Liver (tissue), 9 donors: Measurements from ENCODE around the gene WFIKKN1. TPM values are rescaled to one million over a fixed set of nuclear protein-coding genes. Genes with fewer than 3 reads are reported as not detected.

Experiments used
- DNase-seq: peaks from one replicate; pipeline ENCODE4 v3.0.0-alpha.2; 2017; ENCODE audit warnings: low spot score
- H3K27ac ChIP-seq, 2 donors: one replicate each; pipeline ENCODE4 v1.7.0; 2013; ENCODE audit warnings: inconsistent platforms in 2 of 2, low read length in 2 of 2, control low read depth in 1 of 2, low read depth in 1 of 2, mild to moderate bottlenecking in 1 of 2
- H3K27me3 ChIP-seq, 4 donors: one replicate each; pipeline versions ENCODE4 v1.6.1 to v1.7.0; 2013; ENCODE audit warnings: low read length in 3 of 4, inconsistent platforms in 1 of 4, mild to moderate bottlenecking in 1 of 4, moderate library complexity in 1 of 4; ENCODE audit not compliant: control insufficient read depth in 4 of 4, insufficient read depth in 4 of 4
- H3K36me3 ChIP-seq, 4 donors: one replicate each; pipeline versions ENCODE4 v1.6.1 to v1.7.0; 2013; ENCODE audit warnings: low read length in 3 of 4, mild to moderate bottlenecking in 3 of 4, low read depth in 1 of 4, moderate library complexity in 1 of 4; ENCODE audit not compliant: control insufficient read depth in 4 of 4, insufficient read depth in 3 of 4
- H3K4me1 ChIP-seq, 4 donors: one replicate each; pipeline versions ENCODE4 v1.6.1 to v1.7.0; 2013; ENCODE audit warnings: low read length in 3 of 4, mild to moderate bottlenecking in 3 of 4, moderate library complexity in 1 of 4; ENCODE audit not compliant: control insufficient read depth in 4 of 4, insufficient read depth in 4 of 4
- H3K4me3 ChIP-seq, 3 donors: one replicate each; pipeline versions ENCODE4 v1.6.1 to v1.7.0; 2013; ENCODE audit warnings: low read length in 3 of 3, control low read depth in 1 of 3, low read depth in 1 of 3, mild to moderate bottlenecking in 1 of 3
- H3K9ac ChIP-seq, 2 donors: one replicate each; pipeline ENCODE4 v1.7.0; 2013; ENCODE audit warnings: low read length in 2 of 2, mild to moderate bottlenecking in 2 of 2, moderate library complexity in 2 of 2, control low read depth in 1 of 2, low read depth in 1 of 2
- H3K9me3 ChIP-seq, 4 donors: one replicate each; pipeline versions ENCODE4 v1.6.1 to v1.7.0; 2013; ENCODE audit warnings: low read length in 3 of 4; ENCODE audit not compliant: control insufficient read depth in 4 of 4
- FOXA1 ChIP-seq: IDR thresholded peaks from 2 replicates; pipeline ENCODE4 v1.6.1; 2016; ENCODE audit warnings: antibody characterized with exemption
- JUND ChIP-seq, 2 donors: IDR thresholded peaks; 2 replicates each; pipeline ENCODE4 v1.6.1; 2016; ENCODE audit warnings: antibody characterized with exemption in 2 of 2
- NR2F2 ChIP-seq: IDR thresholded peaks from 2 replicates; pipeline ENCODE4 v1.6.1; 2016; ENCODE audit warnings: antibody characterized with exemption
- RAD21 ChIP-seq, 2 donors: IDR thresholded peaks; 2 replicates each; pipeline ENCODE4 v1.6.1; 2016; ENCODE audit warnings: antibody characterized with exemption in 2 of 2, mild to moderate bottlenecking in 2 of 2
- RXRA ChIP-seq, 2 donors: IDR thresholded peaks; 2 replicates each; pipeline ENCODE4 v1.6.1; 2017 to 2018; ENCODE audit warnings: antibody characterized with exemption in 2 of 2, mild to moderate bottlenecking in 1 of 2
- TAF1 ChIP-seq: conservative IDR thresholded peaks from 2 replicates; pipeline ENCODE4 v1.6.1; 2016; ENCODE audit warnings: antibody characterized with exemption, mild to moderate bottlenecking
- YY1 ChIP-seq: IDR thresholded peaks from 2 replicates; pipeline ENCODE4 v1.6.1; 2016; ENCODE audit warnings: antibody characterized with exemption, mild to moderate bottlenecking
- WGBS: extraction: QIAGEN DNeasy Blood & Tissue Kit; methylation state at CpG from one replicate; pipeline ENCODE4 v1.1.7; 2013; 5-methylcytosine and 5-hydroxymethylcytosine counted together
- polyA plus RNA-seq, 2 donors: library from polyadenylated mRNA; stranded (reverse) in 1 of 2; unstranded in 1 of 2; fragments of 200-250 nt in 1 of 2; fragments of >200 nt in 1 of 2; fragmentation: Nextera tagmentation in 1 of 2; extraction: Ambion mirVana in 1 of 2; gene quantifications; one replicate each; pipeline versions ENCODE4 v1.2.1 to v1.2.3, GENCODE V29; 2013 to 2015
- total RNA-seq, 2 donors: library from RNA; depleted of rRNA; stranded (reverse); fragments of >200 nt; gene quantifications; one replicate each; pipeline ENCODE4 v1.2.3, GENCODE V29; 2014
- TF ChIP-seq, protein P1 (sequence below): IDR thresholded peaks from 2 replicates; pipeline ENCODE4 v1.6.1; 2016; ENCODE audit warnings: antibody characterized with exemption
- TF ChIP-seq, protein P2 (sequence below): IDR thresholded peaks from 2 replicates; pipeline ENCODE4 v1.6.1; 2016; ENCODE audit warnings: antibody characterized with exemption
- TF ChIP-seq, protein P3 (sequence below): fragments of 150-350 bp; IDR thresholded peaks from 2 replicates; pipeline ENCODE4 v1.5.1; 2017; ENCODE audit warnings: improper control_type of control experiment, low read depth, low read length; ENCODE audit not compliant: missing input control
- donor health status: healthy.
- donor health status: healthy.
- donor health status: healthy.
- donor health status: healthy.
- donor health status: healthy.

Gene WFIKKN1
- total and polyA plus RNA-seq, 4 donors, result 0.19 to 1.2 (median 0.46) TPM

DNA sequence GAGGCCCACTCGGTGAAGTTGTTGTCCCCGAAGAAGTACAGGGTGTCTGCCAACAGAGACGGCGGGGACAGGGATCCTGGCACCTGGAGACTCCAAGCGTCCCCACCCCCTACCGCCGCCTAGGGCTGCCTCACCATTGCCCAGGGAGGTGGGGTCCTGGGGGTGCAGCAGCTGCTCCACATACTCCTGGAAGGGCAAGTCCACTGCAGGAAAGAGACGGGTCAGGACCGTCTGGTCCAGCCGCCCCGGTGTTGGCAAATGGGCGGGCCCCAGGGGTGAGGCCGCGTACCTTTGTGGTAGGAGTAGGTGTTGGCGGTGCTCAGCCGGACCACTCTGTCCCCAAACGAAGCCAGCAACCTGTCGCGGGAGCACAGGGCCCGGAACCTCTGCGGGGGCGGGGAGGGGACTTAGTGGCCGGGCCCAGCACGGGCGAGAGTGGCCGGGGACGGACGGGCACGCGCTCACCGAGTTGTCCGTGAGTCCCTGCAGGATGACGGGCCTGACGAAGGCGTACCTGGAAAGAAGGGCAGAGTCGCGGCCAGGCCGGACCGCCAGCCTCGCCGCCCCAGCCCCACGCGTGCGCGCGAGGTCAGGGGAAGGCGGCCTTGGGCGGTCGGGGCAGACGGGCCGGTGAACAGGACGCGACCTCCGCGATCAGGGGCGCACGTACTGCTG, 52.7 kb downstream of the WFIKKN1 start:
- Histone ChIP-seq H3K4me3 (peak overlapping the region; percentile 57 to 85 (median 61)), H3K27ac (peak overlapping the region in 1 of 2 donors; percentile 60), H3K9me3 (no peaks in the 10 kb centered on the region), H3K9ac (no peak overlapping the region), H3K27me3 (no peaks in the 10 kb centered on the region), H3K36me3 (peaks cover 8 to 21% (median 12%) of the 10 kb centered on the region in 4 donors), H3K4me1 (peaks cover 25 to 58% (median 46%) of the 10 kb centered on the region in 4 donors)
- DNase-seq, result no peak
- TF ChIP-seq, protein P1, sequence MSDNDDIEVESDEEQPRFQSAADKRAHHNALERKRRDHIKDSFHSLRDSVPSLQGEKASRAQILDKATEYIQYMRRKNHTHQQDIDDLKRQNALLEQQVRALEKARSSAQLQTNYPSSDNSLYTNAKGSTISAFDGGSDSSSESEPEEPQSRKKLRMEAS, result no peak
- TF ChIP-seq, protein P2, sequence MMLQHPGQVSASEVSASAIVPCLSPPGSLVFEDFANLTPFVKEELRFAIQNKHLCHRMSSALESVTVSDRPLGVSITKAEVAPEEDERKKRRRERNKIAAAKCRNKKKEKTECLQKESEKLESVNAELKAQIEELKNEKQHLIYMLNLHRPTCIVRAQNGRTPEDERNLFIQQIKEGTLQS, result no peak
- no peak for TF ChIP-seq RAD21 (IDR thresholded peaks at IDR 0.05)
- no peak for TF ChIP-seq NR2F2
- no peak for TF ChIP-seq JUND (IDR thresholded peaks at IDR 0.05)
- TF ChIP-seq, protein P3, sequence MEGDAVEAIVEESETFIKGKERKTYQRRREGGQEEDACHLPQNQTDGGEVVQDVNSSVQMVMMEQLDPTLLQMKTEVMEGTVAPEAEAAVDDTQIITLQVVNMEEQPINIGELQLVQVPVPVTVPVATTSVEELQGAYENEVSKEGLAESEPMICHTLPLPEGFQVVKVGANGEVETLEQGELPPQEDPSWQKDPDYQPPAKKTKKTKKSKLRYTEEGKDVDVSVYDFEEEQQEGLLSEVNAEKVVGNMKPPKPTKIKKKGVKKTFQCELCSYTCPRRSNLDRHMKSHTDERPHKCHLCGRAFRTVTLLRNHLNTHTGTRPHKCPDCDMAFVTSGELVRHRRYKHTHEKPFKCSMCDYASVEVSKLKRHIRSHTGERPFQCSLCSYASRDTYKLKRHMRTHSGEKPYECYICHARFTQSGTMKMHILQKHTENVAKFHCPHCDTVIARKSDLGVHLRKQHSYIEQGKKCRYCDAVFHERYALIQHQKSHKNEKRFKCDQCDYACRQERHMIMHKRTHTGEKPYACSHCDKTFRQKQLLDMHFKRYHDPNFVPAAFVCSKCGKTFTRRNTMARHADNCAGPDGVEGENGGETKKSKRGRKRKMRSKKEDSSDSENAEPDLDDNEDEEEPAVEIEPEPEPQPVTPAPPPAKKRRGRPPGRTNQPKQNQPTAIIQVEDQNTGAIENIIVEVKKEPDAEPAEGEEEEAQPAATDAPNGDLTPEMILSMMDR, result no peak
- no peak for TF ChIP-seq TAF1
- TF ChIP-seq YY1, result no peak
- no peak for TF ChIP-seq RXRA (IDR thresholded peaks at IDR 0.05)
- TF ChIP-seq FOXA1, result no peak
- WGBS, result 10% methylated on average over 57 of the region's 57 CpGs

Other genes starting within 250 kb of the WFIKKN1 start
- 10 to 100 TPM; 34.4 to 41.7 TPM for gene PGAP6, start 249.0 kb upstream of the WFIKKN1 start, total RNA-seq
- 10 to 100 TPM; 18.9 to 50.5 TPM for gene PGAP6, start 249.0 kb upstream of the WFIKKN1 start, polyA plus RNA-seq
- gene NME4, start 233.8 kb upstream of the WFIKKN1 start, total RNA-seq, result 10 to 100 TPM; 39.2 to 91.4 TPM
- 100 to 1,000 TPM in 1 of 2 donors, 10 to 100 TPM in 1; 76.4 to 118 TPM for gene NME4, start 233.8 kb upstream of the WFIKKN1 start, polyA plus RNA-seq
- 100 to 1,000 TPM in 1 of 2 donors, 10 to 100 TPM in 1; 42.2 to 119 TPM for gene DECR2, start 229.1 kb upstream of the WFIKKN1 start, total RNA-seq
- 100 to 1,000 TPM; 133 to 210 TPM for gene DECR2, start 229.1 kb upstream of the WFIKKN1 start, polyA plus RNA-seq
- 10 to 100 TPM in 1 of 2 donors, 1 to 10 TPM in 1; 8.8 to 29.4 TPM for gene RAB11FIP3, start 205.3 kb upstream of the WFIKKN1 start, total RNA-seq
- 10 to 100 TPM in 1 of 2 donors, 1 to 10 TPM in 1; 3.5 to 22.6 TPM for gene RAB11FIP3, start 205.3 kb upstream of the WFIKKN1 start, polyA plus RNA-seq
- 10 to 100 TPM; 26.2 to 37.2 TPM for gene CAPN15, start 103.3 kb upstream of the WFIKKN1 start, total RNA-seq
- 10 to 100 TPM in 1 of 2 donors, 1 to 10 TPM in 1; 5.9 to 17.0 TPM for gene CAPN15, start 103.3 kb upstream of the WFIKKN1 start, polyA plus RNA-seq
- not detected for gene PRR35, start 70.6 kb upstream of the WFIKKN1 start, total RNA-seq
- not detected for gene PRR35, start 70.6 kb upstream of the WFIKKN1 start, polyA plus RNA-seq
- gene NHLRC4, start 64.0 kb upstream of the WFIKKN1 start, total RNA-seq, result 1 to 10 TPM in 1 of 2 donors, under 1 TPM in 1; 0.25 to 7.0 TPM
- under 1 TPM in 1 of 2 donors, not detected in 1; 0.17 TPM for gene NHLRC4, start 64.0 kb upstream of the WFIKKN1 start, polyA plus RNA-seq
- gene PIGQ, start 61.0 kb upstream of the WFIKKN1 start, total RNA-seq, result 100 to 1,000 TPM in 1 of 2 donors, 10 to 100 TPM in 1; 16.8 to 144 TPM
- 10 to 100 TPM; 18.9 to 22.4 TPM for gene PIGQ, start 61.0 kb upstream of the WFIKKN1 start, polyA plus RNA-seq
- 10 to 100 TPM in 1 of 2 donors, 1 to 10 TPM in 1; 7.7 to 11.0 TPM for gene RAB40C, start 40.9 kb upstream of the WFIKKN1 start, total RNA-seq
- gene RAB40C, start 40.9 kb upstream of the WFIKKN1 start, polyA plus RNA-seq, result 10 to 100 TPM in 1 of 2 donors, 1 to 10 TPM in 1; 6.1 to 10.7 TPM
- gene METTL26, start 5.3 kb downstream of the WFIKKN1 start, total RNA-seq, result 10 to 100 TPM; 26.3 to 28.1 TPM
- gene METTL26, start 5.3 kb downstream of the WFIKKN1 start, polyA plus RNA-seq, result 10 to 100 TPM; 54.6 to 69.1 TPM
- 10 to 100 TPM; 16.3 to 45.5 TPM for gene MCRIP2, start 10.8 kb downstream of the WFIKKN1 start, total RNA-seq
- gene MCRIP2, start 10.8 kb downstream of the WFIKKN1 start, polyA plus RNA-seq, result 10 to 100 TPM; 77.4 to 97.3 TPM
- gene WDR90, start 18.4 kb downstream of the WFIKKN1 start, total RNA-seq, result 10 to 100 TPM in 1 of 2 donors, 1 to 10 TPM in 1; 10.0 to 13.4 TPM
- gene WDR90, start 18.4 kb downstream of the WFIKKN1 start, polyA plus RNA-seq, result 1 to 10 TPM; 4.7 to 5.9 TPM
- 10 to 100 TPM; 20.8 to 31.0 TPM for gene RHOT2, start 37.1 kb downstream of the WFIKKN1 start, total RNA-seq
- gene RHOT2, start 37.1 kb downstream of the WFIKKN1 start, polyA plus RNA-seq, result 10 to 100 TPM; 37.5 to 37.9 TPM
- gene RHBDL1, start 44.7 kb downstream of the WFIKKN1 start, total RNA-seq, result under 1 TPM; 0.67 to 0.84 TPM
- gene RHBDL1, start 44.7 kb downstream of the WFIKKN1 start, polyA plus RNA-seq, result under 1 TPM; 0.35 to 0.74 TPM
- 10 to 100 TPM; 32.4 to 38.2 TPM for gene STUB1, start 49.4 kb downstream of the WFIKKN1 start, total RNA-seq
- 10 to 100 TPM; 62.2 to 74.4 TPM for gene STUB1, start 49.4 kb downstream of the WFIKKN1 start, polyA plus RNA-seq
- gene JMJD8, start 53.3 kb downstream of the WFIKKN1 start, total RNA-seq, result 10 to 100 TPM; 21.2 to 35.8 TPM
- gene JMJD8, start 53.3 kb downstream of the WFIKKN1 start, polyA plus RNA-seq, result 10 to 100 TPM; 30.9 to 52.6 TPM
- gene WDR24, start 59.4 kb downstream of the WFIKKN1 start, total RNA-seq, result 1 to 10 TPM; 4.4 to 6.7 TPM
- 1 to 10 TPM; 4.2 to 8.0 TPM for gene WDR24, start 59.4 kb downstream of the WFIKKN1 start, polyA plus RNA-seq
- under 1 TPM in 1 of 2 donors, not detected in 1; under 0.01 TPM for gene FBXL16, start 74.8 kb downstream of the WFIKKN1 start, total RNA-seq
- under 1 TPM in 1 of 2 donors, not detected in 1; 0.14 TPM for gene FBXL16, start 74.8 kb downstream of the WFIKKN1 start, polyA plus RNA-seq
- 1 to 10 TPM; 5.9 to 8.3 TPM for gene METRN, start 84.1 kb downstream of the WFIKKN1 start, total RNA-seq
- 10 to 100 TPM in 1 of 2 donors, 1 to 10 TPM in 1; 4.6 to 22.9 TPM for gene METRN, start 84.1 kb downstream of the WFIKKN1 start, polyA plus RNA-seq
- gene ANTKMT, start 90.2 kb downstream of the WFIKKN1 start, total RNA-seq, result 10 to 100 TPM; 14.0 to 17.6 TPM
- gene ANTKMT, start 90.2 kb downstream of the WFIKKN1 start, polyA plus RNA-seq, result 10 to 100 TPM; 21.8 to 29.7 TPM
- gene CCDC78, start 95.5 kb downstream of the WFIKKN1 start, total RNA-seq, result under 1 TPM; 0.08 to 0.28 TPM
- gene CCDC78, start 95.5 kb downstream of the WFIKKN1 start, polyA plus RNA-seq, result under 1 TPM in 1 of 2 donors, not detected in 1; 0.05 TPM
- gene HAGHL, start 96.1 kb downstream of the WFIKKN1 start, total RNA-seq, result 1 to 10 TPM in 1 of 2 donors, under 1 TPM in 1; 0.67 to 1.1 TPM
- under 1 TPM; 0.25 to 0.32 TPM for gene HAGHL, start 96.1 kb downstream of the WFIKKN1 start, polyA plus RNA-seq
- 10 to 100 TPM; 16.9 to 24.3 TPM for gene CIAO3, start 110.0 kb downstream of the WFIKKN1 start, total RNA-seq
- 10 to 100 TPM; 13.2 to 16.0 TPM for gene CIAO3, start 110.0 kb downstream of the WFIKKN1 start, polyA plus RNA-seq
- gene MSLN, start 129.7 kb downstream of the WFIKKN1 start, total RNA-seq, result under 1 TPM; 0.08 to 0.65 TPM
- under 1 TPM in 1 of 2 donors, not detected in 1; 0.03 TPM for gene MSLN, start 129.7 kb downstream of the WFIKKN1 start, polyA plus RNA-seq
- gene RPUSD1, start 157.4 kb downstream of the WFIKKN1 start, total RNA-seq, result 1 to 10 TPM; 8.2 to 9.7 TPM
- gene RPUSD1, start 157.4 kb downstream of the WFIKKN1 start, polyA plus RNA-seq, result 10 to 100 TPM in 1 of 2 donors, 1 to 10 TPM in 1; 4.5 to 10.7 TPM
- gene CHTF18, start 157.6 kb downstream of the WFIKKN1 start, total RNA-seq, result 10 to 100 TPM in 1 of 2 donors, 1 to 10 TPM in 1; 5.1 to 15.6 TPM
- gene CHTF18, start 157.6 kb downstream of the WFIKKN1 start, polyA plus RNA-seq, result 1 to 10 TPM; 1.7 to 2.6 TPM
- not detected for gene GNG13, start 169.7 kb downstream of the WFIKKN1 start, total RNA-seq
- not detected for gene GNG13, start 169.7 kb downstream of the WFIKKN1 start, polyA plus RNA-seq